Iris pigment epithelial cell (primary cell): ENCODE data around the gene FYB2.
"Not testable (repeated sequence)": the region's sequence is repeated elsewhere in the genome, so short reads cannot be mapped to it uniquely, and the experiment has no call there.

ENCODE experiments used
- DNase-seq: peaks from one replicate; pipeline ENCODE4 v3.0.0-alpha.2; 2011; ENCODE audit warnings: low read depth

The FYB2 gene

DNA sequence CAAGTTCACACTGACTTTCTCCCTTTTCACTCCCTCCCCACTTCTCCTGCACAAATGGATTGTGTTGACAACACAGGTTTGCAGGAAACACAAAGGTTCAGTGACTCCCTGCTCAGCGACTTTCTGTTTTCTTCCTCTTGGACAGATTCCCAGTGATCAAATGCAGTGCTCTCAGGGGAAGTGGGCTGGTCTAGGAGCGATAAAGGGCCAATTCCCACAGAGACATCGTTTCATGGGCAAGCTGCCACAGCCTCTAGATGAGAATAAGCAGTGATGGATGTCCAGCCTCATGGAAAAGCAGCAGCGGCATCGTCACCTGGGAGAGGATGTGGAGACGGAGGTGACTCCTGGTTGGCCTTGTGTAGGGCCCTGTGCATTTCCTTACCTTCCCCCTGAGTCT lies 30.6 kb downstream of the FYB2 start:
- DNase-seq: peak; percentile 4

DNA sequence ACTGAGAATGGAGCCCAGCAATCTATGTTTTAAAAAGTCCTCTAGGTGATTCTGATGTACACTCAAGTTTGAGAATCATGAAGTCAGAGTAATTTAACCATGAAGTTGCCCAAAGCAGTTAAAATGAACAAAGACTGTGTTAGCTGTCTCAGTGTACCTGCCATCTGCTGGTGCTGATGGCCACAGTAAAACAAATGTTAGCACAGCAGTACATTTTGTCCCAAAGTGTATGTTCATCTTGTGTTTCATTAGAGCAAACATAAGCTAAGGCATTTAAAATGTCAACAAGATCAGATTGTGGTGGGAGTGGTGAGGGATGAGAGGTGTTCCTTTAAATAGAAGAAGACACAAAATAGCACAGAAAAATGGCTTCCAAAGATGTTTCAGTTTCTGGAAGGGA lies 31.1 kb downstream of the FYB2 start:
- no peak for DNase-seq

DNA sequence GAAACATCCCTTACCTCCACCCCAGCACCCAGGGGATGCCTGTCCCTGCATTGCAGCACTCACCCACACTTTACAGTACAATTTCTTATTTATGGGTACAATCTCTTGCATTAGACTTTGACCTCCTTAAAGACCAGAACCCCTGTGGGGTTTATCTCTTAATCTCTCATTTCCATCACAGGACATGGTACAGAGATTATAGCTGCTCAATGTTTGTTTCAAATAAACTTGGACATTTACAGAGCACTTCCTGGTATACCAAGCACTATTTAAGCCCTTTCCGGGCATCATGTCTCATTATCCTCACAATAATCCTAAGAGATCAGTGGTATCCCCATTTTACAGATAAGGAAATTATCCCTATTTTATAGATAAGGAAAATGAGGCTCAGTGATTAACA lies 31.9 kb downstream of the FYB2 start:
- DNase-seq: no peak

DNA sequence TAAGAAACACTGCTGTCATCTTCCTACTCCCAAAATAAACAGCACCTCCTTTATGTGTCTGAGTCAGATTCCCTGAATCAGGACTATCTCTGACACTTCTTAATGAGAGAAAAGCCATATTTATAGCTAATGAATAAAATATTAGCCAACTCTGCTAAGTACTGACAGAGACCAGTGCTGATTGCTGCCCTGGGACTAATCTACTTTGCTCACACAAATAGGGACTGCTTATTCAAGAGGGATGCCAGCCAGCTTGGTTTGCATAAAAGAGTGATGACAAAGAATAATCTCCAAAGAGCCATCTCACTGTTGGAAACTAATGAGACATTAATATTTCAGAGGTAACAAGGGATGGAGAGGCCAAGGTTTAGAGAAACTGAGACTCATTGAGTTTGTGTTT lies 36.4 kb downstream of the FYB2 start:
- DNase-seq: no peak

DNA sequence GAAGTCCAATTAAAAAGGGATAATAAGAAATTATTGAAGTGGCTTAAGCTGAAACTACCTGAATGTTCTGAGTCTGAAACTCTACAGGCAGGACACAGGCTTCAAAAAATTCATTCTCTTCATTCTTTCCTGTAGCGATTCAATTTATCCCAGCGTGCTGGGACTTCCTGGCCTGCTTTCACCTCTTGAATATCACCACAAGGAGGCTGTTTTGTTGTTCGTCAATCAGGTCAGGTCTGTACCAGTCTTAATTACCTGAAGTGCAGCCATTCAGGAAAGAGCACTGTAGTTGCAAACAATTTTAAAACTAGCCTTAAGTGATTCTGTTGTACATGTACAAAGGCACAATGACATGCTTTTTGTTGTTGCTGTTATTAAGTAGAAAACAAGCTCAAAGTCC lies 38.4 kb downstream of the FYB2 start:
- no peak for DNase-seq

DNA sequence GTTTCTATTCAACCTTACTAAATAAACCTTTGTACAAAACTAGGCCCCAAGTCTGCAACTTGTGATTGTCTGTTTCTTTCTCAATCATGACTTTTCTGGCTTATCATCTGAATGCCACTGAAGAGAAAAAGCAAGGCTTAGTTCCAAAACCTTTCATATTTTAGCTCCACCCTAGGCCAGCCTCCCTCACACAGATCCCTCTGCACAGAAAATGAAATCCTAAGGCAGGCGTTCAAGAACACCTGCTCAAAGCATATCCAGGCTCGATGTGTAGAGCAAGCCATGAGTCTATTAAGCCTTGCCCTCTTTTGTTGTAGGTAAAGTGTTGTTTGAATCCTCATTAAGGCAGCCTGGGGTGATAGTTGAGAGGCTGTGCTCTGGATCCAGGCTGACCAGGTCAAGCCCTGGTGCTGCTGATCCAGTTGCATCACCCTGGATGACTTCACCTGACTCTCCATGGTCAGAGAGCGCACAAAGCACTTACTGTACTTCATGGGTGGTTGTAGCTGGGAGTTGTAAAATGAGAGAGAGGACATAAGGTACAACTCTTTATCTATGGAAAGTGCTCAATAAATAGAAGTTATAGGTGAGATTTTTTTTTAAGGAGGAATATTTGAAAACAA lies 39.0 kb downstream of the FYB2 start:
- DNase-seq: no peak

DNA sequence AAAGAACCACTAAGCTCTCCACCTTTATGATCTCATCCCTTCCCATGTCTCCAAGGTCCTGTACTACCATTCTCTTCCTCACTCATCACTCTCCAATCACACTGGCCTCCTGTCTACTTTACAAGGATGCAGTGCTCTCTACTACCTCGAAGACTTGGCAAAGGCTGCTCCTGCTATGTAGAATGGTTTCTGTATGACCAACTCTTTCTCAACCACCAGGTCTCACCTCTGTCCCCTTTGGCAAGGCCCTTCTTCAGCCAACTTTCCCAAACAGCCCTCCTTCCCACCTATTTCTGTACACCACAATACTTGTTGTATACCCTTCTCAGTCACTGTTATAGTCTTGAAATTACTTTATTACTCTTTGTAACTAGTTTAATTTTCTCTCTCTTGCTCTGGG lies 41.2 kb downstream of the FYB2 start:
- no peak for DNase-seq

DNA sequence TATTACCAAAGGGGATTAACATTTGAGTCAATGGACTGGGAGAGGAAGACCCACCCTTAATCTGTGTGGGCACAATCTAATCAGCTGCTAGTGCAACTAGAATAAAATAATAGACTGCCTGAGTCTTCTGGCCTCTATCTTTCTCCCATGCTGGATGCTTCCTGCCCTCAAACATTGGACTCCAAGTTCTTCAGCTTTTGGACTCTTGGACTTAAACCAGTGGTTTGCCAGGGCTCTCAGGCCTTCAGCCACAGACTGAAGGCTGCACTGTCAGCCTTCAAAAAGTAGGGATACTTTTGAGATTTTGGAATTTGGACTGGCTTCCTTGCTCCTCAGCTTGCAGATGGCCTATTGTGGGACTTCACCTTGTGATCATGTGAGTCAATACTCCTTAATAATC lies 44.5 kb downstream of the FYB2 start:
- not testable (repeated sequence) for DNase-seq

DNA sequence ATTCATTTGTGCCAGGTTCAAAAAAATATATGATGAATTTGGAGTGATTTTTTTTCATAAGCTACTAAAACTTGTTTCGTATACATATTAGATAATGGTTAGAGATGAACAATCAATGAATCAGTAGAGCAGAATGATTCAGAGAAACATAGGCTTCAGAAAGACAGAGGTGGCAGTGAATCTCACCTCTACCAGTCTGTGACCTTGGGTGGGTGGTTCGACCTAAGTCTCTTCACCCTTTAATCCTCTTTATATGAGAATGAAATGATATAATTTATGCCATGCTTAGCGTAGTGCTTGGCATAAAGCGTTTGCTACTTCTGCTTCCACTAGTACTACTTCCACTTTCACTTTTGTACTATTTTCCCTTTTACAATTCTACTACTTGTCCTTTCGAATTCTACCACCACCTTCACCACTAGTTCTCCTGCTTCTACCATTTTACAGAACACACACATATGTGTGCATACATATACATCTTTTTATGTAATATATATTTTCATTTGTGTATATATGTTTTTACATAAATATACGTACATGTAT lies 45.1 kb downstream of the FYB2 start:
- no peak for DNase-seq

DNA sequence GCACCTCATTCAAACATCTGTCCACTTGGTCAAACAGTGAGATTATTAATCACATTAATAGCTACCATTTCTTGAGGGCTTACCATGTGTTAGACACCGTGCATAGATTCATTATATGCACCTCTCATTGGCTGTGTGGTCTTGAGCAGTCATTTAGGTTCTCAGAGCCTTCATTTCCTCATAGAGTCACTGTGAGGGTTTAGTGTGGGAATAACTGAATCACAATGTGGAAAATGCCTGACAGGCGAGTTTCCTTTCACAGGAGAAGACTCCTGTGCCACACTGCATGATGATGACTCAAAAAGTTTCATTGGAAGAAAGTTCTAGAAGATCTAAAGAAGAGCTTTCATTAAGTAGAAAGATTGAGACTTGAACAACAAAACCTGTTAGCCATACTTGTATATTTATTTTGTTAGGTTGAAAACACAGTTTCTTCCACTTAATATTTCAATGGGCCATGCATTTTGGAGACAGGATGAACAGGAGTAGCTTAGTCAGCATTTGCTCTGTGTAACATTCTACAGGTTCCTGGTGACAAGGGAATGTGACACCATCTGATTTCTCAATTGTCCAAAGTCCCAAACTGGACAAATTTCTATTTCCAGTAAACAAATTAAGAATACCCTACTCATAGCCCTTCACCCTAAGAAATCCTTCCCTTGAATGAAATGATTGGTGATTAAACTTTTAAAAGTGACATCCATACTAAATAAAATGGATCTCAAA lies 45.7 kb downstream of the FYB2 start:
- no peak for DNase-seq

DNA sequence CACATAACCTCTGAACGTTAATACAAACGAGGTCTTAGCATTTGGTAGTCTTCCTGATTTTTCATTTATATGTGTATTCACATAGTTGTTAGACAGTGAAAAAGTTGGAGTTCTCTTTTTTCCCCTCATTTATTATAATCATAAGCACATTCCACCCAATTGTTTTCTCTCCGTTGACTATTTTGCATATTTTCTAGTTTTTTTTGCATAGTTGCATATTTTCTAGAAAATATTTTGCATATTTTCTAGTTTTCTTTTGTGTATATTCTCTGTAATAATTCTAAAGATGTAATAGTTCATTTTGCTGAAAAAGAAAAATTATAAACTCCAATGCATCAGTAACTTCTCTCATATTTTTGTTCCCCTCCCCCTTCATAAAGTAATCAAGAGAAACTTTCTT lies 47.5 kb downstream of the FYB2 start:
- no peak for DNase-seq

DNA sequence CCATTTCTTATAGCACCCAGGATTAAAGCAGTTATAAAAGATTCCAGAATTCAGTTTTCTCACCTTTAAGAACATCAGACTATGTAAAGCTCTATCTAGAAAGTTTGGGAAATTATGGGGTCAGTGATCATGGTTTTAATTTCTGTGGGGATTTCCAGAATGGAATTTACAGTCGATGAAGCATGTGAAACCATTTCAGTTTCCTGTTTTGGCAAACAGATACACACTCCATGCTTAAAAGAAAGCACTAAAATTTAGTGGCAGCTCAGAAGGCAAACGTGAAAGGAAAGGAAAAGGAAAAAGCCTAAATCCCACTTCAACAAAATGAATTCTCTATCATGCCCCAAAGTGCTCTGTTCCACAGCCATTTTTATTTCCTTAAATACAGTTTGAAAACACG lies 60.4 kb downstream of the FYB2 start:
- no peak for DNase-seq

DNA sequence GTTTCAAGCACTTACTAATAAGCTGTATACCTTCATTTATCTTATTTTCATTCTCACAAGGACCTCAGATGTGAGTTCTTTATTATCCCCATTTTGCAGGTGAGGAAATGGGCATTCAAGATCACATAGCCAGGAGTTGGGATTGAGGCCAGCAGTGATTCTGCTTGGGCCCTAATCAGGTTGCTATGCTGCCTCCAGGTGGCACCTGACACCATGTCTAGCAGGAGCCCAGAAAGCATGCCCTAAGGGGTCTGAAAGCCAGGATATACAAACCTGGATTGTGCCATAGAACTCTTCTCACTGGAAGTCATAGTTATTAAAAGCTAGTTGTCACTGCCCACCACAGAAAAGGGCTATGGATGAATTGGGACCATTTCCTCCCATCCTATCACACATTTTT lies 61.1 kb downstream of the FYB2 start:
- no peak for DNase-seq

DNA sequence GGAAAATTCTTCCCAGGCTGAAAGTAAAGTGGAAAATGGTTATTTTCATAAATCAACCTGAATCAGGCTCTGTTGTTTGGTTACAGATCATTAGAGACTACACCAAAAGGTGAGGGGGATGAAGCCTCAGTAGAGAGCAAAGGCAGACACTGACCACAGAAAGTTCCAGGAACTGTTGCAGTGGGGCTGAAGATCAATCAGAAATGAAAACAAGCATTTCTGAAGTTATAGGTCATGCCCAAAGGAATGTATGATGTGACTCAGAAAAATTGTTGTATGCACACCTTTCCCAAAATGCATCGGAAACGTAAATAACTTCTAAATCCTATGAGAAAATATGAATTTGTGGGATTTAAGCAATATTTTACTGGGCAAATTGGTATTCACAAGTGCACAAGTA lies 63.3 kb downstream of the FYB2 start:
- DNase-seq: no peak

DNA sequence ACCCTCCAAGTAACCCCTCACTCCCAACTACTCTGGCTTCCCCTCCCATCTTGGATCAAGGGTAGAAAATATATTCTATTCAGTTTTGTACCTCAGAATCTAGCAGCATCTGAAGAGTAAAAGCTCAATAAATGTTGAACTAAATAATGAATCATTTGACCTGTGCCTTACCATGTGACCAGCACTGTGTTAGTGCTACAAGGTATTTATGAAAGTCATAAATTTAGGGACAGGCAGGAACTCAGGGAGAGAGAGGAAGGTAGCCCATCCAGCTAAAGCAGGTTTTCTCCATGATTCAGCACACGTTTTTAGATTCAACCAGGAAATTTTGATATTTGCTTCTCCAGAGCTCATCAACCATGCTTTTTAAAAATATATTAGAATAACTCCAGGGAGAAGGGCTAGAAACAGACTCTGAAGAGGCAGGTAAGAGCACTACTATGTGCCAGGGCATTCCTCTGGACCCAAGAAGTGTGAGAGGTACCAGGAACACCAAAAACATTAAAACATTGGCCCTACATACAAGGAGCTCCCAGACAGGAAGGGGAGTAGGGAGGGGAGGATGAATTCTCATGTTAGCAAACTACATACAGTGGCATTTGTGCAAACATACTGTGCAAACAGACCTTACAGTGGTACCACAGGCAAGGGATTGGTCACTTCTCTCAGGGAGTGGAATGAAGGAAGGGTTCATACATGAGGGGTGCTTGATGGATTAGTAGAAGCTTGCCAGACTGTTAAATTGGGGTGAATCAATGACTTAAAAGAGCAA lies 64.3 kb downstream of the FYB2 start:
- no peak for DNase-seq

DNA sequence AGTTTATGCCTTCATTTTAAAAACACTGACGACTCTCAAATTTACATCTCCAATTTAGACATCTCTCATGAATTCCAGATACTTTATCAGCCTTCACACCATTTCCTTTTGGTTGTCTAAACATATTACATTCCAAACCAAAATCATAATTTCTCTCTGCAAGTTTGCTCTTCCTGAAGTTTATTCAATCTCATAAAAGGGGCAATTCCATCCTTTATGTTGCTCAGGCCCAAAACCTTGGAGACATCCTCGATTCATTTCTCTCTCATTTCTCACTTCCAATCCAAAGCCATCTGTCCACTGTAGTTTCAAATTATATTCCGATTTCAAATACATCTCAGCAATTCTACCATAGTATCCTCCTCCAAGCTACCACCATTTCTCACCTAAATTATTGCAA lies 74.0 kb downstream of the FYB2 start:
- DNase-seq: no peak

DNA sequence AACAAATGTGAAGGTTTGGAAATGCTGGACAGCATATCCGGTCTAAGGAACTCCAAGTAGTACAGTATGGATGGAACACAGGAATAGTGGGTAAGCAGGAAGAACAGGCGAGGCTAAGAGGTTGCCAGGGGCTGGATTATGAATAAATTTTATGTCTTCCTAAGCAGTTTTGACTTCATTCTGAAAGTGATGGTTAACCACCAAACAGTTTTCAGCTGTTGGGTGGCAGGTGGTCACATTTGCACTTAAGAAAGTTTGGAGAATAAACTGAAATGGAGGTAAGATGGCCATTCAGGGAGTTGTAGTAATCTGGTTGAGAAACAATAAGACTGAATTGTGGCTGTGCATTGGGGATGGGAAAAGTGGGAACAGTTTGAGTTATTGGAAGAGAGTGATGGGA lies 90.2 kb downstream of the FYB2 start:
- no peak for DNase-seq

DNA sequence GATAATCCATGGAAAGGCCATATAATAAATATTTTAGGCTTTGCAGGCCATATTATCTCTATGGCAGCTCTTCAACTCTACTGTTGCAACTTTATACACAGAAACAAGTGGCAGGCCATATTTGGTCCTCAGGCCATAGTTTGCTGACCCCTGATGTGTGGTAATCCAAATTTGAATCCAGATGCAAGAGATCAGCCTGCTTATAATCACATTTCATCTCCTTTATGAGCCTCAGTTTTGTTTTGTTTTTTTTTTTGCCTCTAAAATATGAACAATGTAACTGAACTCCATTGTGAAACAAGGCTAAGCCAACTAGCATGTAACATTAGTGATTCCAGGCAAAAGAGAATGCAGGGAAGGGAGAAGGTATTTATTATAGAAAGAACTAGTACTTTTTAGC lies 92.5 kb downstream of the FYB2 start:
- no peak for DNase-seq

DNA sequence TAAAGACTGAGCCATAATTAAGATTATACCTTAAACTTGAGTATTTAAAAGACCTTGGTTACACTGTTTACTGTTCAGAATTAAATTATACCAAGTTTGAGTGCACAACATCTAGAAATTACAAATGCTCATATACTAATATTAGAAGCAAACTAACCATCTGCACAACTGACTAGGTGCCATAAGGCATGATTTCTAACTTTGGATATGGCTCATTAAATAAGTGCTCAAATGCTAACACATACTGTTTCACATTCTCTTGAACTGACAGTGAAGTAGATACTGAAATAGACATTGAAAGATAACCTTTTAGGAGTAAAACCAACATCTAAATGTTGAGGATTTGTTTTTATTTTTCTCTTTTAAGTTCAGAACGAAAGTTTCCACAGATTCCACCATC lies 100.0 kb downstream of the FYB2 start:
- no peak for DNase-seq

DNA sequence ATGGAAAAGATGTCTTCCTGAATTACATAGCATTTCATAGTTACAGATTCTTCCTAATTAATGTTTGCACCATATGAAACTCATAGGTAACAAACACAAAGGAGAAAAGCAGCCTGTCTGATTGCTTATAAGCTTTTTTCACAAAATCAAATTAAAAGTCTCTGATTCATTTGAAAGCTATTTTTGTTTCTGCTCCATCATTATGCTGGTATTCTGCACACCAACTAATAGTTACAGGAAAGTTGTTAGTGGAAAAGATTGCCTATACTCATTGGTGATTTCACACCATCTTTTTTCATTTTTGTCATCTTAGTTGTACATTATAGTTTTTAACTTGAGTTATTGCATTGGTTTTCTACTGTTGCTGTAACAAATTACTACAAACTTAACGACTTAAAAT lies 104.0 kb downstream of the FYB2 start:
- DNase-seq: peak; percentile 16

DNA sequence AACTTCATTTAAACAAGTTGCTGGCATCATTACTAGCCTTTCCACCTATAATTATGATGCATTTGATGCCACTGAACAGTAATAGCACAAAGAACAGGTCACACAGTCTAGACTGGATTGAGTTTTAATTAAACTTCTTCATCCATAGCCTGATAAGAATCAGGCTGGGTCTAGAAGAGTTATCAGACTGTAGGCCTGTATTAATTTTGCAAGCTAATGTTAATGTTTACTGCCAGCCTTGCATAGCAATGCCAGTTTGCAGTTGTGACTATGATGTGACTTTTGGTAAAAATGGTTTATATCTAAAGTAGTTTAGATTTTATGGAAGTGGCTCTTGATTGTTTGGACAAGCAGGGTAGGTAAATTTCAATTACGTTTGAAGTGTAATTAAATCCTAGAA lies 106.1 kb downstream of the FYB2 start:
- no peak for DNase-seq

DNA sequence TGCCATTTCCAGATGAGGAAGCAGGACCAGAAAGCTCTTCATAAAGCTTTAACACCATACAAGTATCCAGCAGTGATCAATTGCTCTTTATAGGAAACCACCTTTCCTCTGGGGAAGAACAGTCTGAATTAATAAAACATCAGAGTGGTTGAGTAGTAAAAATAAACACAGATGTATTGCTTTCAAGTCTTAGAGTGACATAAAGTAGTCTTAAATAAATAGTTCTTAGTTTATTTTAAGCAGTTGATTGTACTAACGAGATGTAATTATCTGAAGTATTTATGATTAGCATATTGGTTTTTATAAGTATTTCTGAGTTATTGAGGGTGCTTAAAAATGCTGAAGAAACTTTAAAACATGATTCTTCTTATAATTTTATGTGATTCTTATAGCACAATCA lies 107.1 kb downstream of the FYB2 start:
- DNase-seq: no peak

DNA sequence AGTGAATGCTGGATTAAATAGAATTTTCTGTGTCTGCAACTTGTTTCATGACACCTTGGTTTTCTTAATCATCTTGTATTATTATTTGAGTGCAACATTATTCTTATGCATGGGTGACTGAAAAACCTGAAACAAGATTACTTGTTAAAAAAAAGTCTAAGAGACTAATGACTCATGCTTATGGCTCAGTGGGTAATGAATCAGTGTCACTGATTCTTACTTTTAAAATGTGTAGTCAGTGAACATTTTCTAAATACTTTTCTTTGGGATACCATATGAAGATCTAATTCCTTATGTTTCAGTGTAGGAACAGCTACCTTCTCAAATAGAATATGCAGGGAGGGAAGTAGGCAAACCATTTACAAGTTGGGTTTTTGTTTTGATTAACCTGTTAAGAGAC lies 108.6 kb downstream of the FYB2 start:
- peak; percentile 74 for DNase-seq
